ENCODE measurements around the gene MLLT1. TPM values are rescaled to one million over a fixed set of nuclear protein-coding genes. Genes with fewer than 3 reads are reported as not detected.
A peak's percentile ranks its signal among the peaks of the same experiment; 100 is the strongest.

Gene MLLT1
- total RNA-seq, 1 donor: 12.5 TPM

GRCh38 chr19:6233056-6233826, 46.5 kb downstream of the MLLT1 start:
- TF ChIP-seq CTCF (IDR thresholded peaks at IDR 0.05; ENCODE audit: insufficient read depth, low read depth, low read length): no peak
- peak; percentile 41 for DNase-seq (ENCODE audit: low read depth)
- peak overlapping the region; percentile 12 for H3K4me3 ChIP-seq (ENCODE audit: low read depth, low read length)

DNA sequence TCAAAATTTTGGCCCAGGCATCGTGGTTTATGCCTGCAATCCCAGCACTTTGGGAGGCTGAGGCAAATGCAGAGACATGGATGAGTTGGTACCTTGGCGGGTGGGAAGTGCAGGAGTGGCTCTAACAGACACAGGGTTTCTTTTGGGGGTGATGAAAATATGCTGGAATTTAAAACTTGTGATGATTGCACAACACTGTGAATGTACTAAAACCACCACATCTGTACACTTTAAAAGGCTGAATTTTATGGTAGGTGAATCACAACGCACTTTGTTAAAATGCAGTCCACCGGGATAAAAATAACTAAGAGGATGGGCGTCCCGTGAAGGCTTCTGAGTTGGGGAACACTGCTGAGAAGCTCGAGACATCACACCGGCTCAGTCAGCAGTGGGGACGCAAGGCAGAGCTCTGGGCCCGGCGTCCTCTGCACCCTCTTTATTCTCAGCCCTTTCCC, 47.1 kb downstream of the MLLT1 start:
- peak; percentile 90 for DNase-seq (ENCODE audit: low read depth)
- no peak for TF ChIP-seq CTCF (IDR thresholded peaks at IDR 0.05; ENCODE audit: insufficient read depth, low read depth, low read length)
- peak overlapping the region; percentile 12 for H3K4me3 ChIP-seq (ENCODE audit: low read depth, low read length)

DNA sequence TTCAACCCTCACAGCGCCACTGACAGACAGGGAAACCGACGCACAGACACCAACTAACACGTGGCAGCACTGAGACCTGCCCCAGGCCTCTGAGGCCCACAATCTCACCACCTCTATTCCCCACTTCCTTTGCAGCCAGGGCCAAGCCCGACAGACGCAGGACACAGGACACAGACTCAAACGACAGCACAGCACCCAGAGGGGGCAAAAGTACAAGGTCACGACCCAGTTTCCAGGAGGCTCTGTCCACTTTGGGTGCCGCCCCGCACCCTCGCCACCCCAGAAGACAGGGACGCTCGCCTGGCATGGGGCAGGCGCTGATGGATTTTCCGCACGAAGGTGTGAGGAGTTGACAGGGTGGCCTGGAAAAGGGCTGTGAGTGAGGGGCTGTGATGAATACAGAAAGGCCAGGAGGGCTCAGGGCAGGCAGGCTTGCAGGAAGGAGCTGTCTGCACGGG, 48.8 kb downstream of the MLLT1 start:
- TF ChIP-seq CTCF (IDR thresholded peaks at IDR 0.05; ENCODE audit: insufficient read depth, low read depth, low read length): no peak
- DNase-seq (ENCODE audit: low read depth): no peak
- no peak overlapping the region for H3K4me3 ChIP-seq (ENCODE audit: low read depth, low read length)

DNA sequence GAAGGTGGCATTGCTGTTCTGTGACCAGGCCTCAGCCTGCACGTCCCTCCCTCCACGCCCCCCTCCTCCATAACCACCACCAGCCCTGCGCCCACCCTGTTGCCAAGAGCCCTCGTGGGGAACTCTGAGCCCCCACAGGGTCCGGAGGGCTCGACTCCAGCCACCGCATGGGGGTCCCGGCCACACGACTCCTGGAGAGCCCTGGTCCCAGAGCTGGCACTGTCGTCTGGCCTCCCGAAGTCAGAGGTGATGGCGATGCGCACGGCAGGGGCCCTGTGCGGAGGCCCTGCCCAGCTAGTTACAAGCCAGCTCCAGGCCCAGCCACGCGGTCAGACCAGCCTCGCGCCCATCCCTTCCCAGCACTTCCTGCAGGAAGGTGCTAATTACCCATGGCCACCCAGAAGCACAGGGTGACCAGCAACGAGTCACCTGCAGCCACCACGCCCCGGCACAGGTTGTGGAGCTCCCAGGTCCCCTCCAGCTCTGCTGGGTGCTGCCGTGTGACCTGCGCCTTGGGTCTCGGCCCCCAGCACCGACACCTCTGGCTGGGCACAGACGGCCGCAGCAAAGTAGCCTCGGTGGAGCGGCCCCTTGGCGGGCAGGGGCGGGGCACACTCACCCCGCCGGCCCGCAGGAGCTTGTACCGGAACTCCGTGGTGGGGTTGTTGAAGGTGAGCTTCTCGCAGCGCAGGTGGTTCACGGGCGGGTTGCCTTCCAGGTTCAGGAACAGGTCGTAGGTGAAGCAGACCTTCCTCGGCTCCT, 49.6 kb downstream of the MLLT1 start:
- no peak overlapping the region for H3K4me3 ChIP-seq (ENCODE audit: low read depth, low read length)
- DNase-seq (ENCODE audit: low read depth): no peak
- no peak for TF ChIP-seq CTCF (IDR thresholded peaks at IDR 0.05; ENCODE audit: insufficient read depth, low read depth, low read length)

DNA sequence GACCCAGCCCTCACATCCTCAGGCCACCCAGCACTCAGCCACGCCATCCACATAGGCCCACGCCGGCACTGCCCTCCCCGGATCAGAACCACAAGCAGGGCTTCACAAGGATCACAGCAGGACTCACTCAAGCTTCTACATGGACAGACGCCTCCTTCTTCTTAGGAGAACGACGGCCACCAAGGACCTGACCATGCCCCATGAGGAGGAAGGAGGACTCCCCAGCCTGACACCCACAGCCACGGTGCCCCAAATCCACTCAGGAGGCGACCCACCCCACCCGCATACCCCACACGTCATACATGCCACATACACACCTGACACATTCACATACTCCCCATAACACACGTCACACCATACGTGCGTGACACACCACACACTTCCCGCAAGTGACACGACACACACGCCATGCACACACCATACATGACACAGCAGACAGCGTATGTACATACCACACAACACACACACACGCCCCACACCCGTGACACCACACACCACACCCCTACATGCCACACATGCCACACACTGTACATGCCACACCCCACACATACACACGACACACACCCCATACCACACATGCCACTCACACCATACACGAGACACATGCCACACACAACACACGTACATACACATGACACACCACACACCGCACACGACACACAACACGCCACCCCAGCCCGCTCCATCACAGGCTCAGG, 50.4 kb downstream of the MLLT1 start:
- DNase-seq (ENCODE audit: low read depth): no peak
- TF ChIP-seq CTCF (IDR thresholded peaks at IDR 0.05; ENCODE audit: insufficient read depth, low read depth, low read length): no peak
- no peak overlapping the region for H3K4me3 ChIP-seq (ENCODE audit: low read depth, low read length)

- no peak for DNase-seq (ENCODE audit: low read depth)
- no peak for TF ChIP-seq CTCF (IDR thresholded peaks at IDR 0.05; ENCODE audit: insufficient read depth, low read depth, low read length)
- no peak overlapping the region for H3K4me3 ChIP-seq (ENCODE audit: low read depth, low read length)
These were observed 51.1 kb downstream of the MLLT1 start for GRCh38 chr19:6228551-6229215.
